22Rv1 (cell line): ENCODE data around the gene IZUMO4.

Experiments
- H3K27ac ChIP-seq: fragments of 450-650 bp; 2 replicates; pipeline ENCODE4 v1.5.1; 2017
- CTCF ChIP-seq: fragments of 450-650 bp; IDR thresholded peaks from 2 replicates; pipeline ENCODE4 v1.5.1; 2017; ENCODE audit warnings: mild to moderate bottlenecking
- ZFX ChIP-seq: fragments of 450-650 bp; IDR thresholded peaks from 2 replicates; pipeline ENCODE4 v1.6.1; 2017; ENCODE audit warnings: antibody characterized with exemption, borderline replicate concordance

IZUMO4 gene

GRCh38 chr19:2056837-2057192 is 39.9 kb upstream of the IZUMO4 start:
- TF ChIP-seq ZFX (no peak), CTCF (no peak)
- H3K27ac ChIP-seq = peak overlapping the region; percentile 99

GRCh38 chr19:2057484-2058469 is 38.9 kb upstream of the IZUMO4 start:
- H3K27ac ChIP-seq = peak overlapping the region; percentile 99
- no peak for TF ChIP-seq CTCF
- TF ChIP-seq ZFX = no peak

GRCh38 chr19:2058570-2059421 is 37.9 kb upstream of the IZUMO4 start:
- peak overlapping the region; percentile 99 for H3K27ac ChIP-seq
- TF ChIP-seq CTCF (no peak), ZFX (no peak)

GRCh38 chr19:2059422-2060201 is 37.1 kb upstream of the IZUMO4 start:
- H3K27ac ChIP-seq = peak overlapping the region; percentile 99
- TF ChIP-seq CTCF = no peak
- TF ChIP-seq ZFX = no peak

- peak overlapping the region; percentile 99 for H3K27ac ChIP-seq
- TF ChIP-seq ZFX = no peak
- TF ChIP-seq CTCF = no peak
Observed at GRCh38 chr19:2060884-2061494, 35.7 kb upstream of the IZUMO4 start.

- H3K27ac ChIP-seq = peak overlapping the region; percentile 99
- TF ChIP-seq ZFX (no peak), CTCF (no peak)
Observed at GRCh38 chr19:2061495-2062388, 35.0 kb upstream of the IZUMO4 start.
